ENCODE results near the gene LARP4B.

GRCh38 chr10:785089-785860 lies 146.2 kb downstream of the LARP4B start:
- TF ChIP-seq JUND (IDR thresholded peaks at IDR 0.05) (no peak), EZH2 (IDR thresholded peaks at IDR 0.05) (no peak), MAX (IDR thresholded peaks at IDR 0.05) (peak; percentile 63; the same call in 1 of the 2 replicates)

Measured in HCT116 (cell line).